DMS 273 treated with DMSO at 0.1 percent for 48 hours (cell line): ENCODE measurements around the gene PMFBP1.
"Not testable (repeated sequence)": the region's sequence is repeated elsewhere in the genome, so short reads cannot be mapped to it uniquely, and the experiment has no call there.

Experiments
- DNase-seq: peaks from one replicate; lab custom pipeline; 2025; lab: John Stamatoyannopoulos, UW

Gene PMFBP1

GRCh38 chr16:72104905-72105304 lies 67.0 kb downstream of the PMFBP1 start:
- no peak for DNase-seq

- DNase-seq = no peak
These were observed 70.8 kb downstream of the PMFBP1 start for GRCh38 chr16:72101195-72101594.

- DNase-seq = peak; percentile 43
These were observed 72.6 kb downstream of the PMFBP1 start for GRCh38 chr16:72099377-72099818.

GRCh38 chr16:72098936-72099335 lies 73.0 kb downstream of the PMFBP1 start:
- DNase-seq = no peak

GRCh38 chr16:72094266-72094610 lies 77.7 kb downstream of the PMFBP1 start:
- no peak for DNase-seq

GRCh38 chr16:72093448-72094265 lies 78.3 kb downstream of the PMFBP1 start, which contains the start of the genes DHX38 and TXNL4B:
Gene DHX38, plus strand, starts transcription at chr16:72093847. Its CDS starts 2,311 bp downstream, at chr16:72096158.
Gene TXNL4B, minus strand, starts transcription at chr16:72093620. Its CDS starts 2,871 bp downstream, at chr16:72090749.
- DNase-seq = peak; percentile 99

- peak; percentile 23 for DNase-seq
These were observed 79.0 kb downstream of the PMFBP1 start for GRCh38 chr16:72092832-72093447.

- DNase-seq = no peak
These were observed 80.7 kb downstream of the PMFBP1 start for GRCh38 chr16:72091217-72091616.

- DNase-seq = no peak
These were observed 87.0 kb downstream of the PMFBP1 start for GRCh38 chr16:72085002-72085401.

- no peak for DNase-seq
These were observed 87.5 kb downstream of the PMFBP1 start for GRCh38 chr16:72084445-72084844.

- no peak for DNase-seq
These were observed 88.1 kb downstream of the PMFBP1 start for GRCh38 chr16:72083778-72084404.

- not testable (repeated sequence) for DNase-seq
These were observed 94.8 kb downstream of the PMFBP1 start for GRCh38 chr16:72076991-72077706.

GRCh38 chr16:72075067-72075466 lies 96.9 kb downstream of the PMFBP1 start:
- not testable (repeated sequence) for DNase-seq

GRCh38 chr16:72073560-72074230 lies 98.3 kb downstream of the PMFBP1 start:
- no peak for DNase-seq

GRCh38 chr16:72072514-72073342 lies 99.2 kb downstream of the PMFBP1 start:
- DNase-seq = no peak
